NCI-H345 treated with DMSO at 0.1 percent for 48 hours (cell line): ENCODE measurements around the gene PRR4.

Experiments
- DNase-seq: peaks from one replicate; lab custom pipeline; 2025; ENCODE audit not compliant: unreplicated experiment; lab: John Stamatoyannopoulos, UW

PRR4 gene, protein sequence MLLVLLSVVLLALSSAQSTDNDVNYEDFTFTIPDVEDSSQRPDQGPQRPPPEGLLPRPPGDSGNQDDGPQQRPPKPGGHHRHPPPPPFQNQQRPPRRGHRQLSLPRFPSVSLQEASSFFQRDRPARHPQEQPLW

DNA sequence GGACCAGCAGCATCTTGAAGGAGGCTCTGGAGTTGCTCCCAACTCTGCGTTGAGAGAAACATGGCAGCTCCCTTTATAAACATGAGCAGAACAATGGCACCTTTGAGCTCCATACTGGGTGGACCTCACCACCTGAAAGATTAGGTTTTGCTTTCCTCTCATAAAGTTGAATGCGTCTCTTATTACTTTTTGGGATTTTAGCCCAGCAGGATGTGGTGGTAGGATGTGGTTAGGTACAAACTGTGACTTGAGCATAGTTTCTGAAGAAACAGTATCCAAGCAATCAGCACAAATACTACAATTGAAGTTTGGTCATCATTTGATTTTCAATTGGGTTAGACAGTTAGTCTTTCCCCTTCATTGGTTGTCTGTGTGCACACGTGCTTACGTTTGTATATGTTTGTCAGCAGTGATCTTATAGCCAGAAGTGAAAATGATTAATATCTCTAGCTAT, at the start of gene PRR4:
Gene PRR4, minus strand, starts transcription at position 51 of the 454 bp plus-strand sequence. Its CDS starts 38 bp downstream, at position 13.
- DNase-seq, result no peak

DNA sequence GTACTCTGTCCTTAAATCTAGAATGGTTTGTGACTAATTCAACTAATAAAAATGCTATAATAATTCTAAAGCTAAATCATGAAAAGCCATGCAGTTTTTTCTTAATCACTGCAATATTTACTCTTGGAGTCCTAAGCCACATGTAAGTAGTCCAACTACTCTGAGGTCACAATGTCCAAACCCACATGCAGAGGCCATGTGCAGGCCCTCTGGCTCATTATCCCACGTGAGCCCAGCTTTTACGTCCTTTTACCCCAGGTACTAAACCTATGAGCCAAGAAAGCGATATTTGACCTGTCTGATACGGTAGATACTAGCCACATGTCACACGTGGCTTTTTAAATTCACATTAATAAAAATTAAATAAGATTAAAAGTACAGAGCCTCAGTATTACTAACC, 47.6 kb upstream of the PRR4 start:
- no peak for DNase-seq

DNA sequence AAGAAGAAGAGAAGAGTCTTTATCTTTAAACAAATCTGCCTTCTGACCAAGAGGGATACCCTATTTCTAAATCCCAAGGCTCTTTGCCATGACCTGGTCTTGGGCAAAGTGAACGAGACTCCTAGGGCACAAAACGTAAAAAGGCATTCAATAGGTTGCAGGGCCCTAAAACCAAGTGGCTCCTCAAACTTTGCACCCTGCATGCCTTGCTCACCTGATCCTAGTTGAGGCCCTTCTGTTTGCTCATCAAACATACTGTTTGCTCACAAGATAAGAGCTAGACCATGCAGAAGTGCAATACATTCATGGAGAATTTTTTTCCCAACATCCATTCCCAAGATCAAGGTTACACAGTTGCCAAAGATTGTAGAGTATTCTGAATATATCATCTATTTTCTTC, 42.7 kb upstream of the PRR4 start:
- DNase-seq, result no peak

DNA sequence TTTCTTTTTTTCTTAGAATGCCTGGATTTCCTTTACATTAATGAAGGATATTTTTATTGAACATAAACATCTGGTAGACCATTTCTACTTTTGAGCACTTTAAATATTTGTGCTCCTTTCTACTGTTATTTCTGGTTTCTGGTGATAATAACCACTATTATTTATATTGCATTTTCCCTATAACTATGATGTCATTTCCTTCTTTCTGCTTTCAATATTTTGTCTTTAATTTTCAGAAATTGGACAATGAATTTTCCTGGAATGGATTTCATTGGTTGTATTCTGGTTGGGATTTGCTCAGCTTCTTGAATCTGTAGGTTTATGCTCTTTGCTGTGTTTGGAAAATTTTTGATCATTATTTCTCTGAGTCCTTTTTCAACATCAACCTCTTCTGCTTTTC, 40.0 kb upstream of the PRR4 start:
- DNase-seq, result no peak

DNA sequence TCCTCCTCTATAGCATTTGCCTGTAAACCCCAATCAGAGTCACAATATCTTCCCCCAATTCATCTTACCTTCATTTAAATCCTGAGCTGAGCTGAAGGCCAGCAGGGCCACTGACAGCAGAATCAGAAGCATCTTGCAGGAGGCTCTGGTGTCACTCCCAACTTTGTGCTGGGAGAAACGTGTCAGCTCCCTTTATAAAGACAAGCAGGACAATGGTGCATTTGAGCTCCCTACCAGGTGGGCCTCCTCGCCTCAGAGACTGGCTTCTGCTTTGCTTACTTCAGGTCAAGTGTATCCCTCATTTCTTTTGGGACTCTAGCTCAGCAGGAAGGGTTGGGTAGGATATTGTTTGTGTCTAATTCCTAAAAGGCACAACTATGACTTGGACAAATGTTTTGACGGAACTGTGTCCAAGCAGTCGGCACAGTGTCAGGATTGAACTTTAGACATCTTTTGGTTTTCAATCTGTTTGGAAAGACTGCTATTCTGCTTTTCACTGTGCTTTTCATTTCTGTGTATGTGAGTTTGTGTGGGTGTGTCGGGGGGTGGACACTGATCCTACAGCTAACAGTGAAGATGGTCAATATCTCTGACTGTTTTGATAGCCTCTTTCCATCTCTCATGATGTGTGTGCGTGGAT, 34.9 kb upstream of the PRR4 start, which contains the start of gene PRH1:
Gene PRH1, minus strand, starts transcription at position 170 of the 640 bp plus-strand sequence. Its CDS starts 38 bp downstream, at position 132.
- no peak for DNase-seq

DNA sequence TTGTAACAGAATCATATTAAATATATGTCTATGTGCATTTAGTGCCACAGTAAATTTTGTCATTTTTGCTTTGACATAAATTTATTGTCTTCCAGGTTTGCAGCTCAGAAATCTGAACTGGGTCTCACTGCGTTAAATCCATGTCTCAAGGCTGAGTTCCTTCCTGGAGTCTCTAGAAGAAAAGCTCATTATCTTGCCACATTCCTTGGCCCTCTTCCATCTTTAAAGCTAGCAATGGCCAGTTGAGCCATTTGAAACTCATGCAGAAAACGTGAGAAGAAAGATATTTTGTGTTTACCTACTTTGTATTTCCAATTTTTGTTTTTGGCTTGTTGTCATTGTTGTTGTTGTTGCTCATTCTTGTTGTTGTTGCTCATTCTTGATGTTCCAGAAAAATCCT, 24.1 kb upstream of the PRR4 start:
- DNase-seq, result no peak

DNA sequence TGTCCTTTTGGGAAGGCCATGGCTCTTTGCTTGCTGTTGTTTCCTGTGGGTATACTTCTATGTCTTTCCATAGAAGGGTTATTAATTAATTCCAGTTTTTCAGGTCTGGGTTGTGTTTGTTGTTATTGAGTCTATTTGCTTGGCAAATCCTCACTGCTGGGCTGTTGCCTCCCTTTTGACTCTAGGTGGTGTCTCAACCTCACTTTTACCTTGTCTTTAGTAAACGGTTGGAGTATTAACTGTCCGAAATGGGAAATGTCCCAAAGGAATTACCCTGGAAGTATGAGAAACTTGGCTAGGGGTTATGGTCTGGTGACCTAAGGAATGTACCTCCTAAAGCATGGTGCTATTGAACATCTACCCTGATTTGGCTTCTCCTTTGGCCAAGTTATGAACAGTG, 18.1 kb upstream of the PRR4 start:
- DNase-seq, result no peak

DNA sequence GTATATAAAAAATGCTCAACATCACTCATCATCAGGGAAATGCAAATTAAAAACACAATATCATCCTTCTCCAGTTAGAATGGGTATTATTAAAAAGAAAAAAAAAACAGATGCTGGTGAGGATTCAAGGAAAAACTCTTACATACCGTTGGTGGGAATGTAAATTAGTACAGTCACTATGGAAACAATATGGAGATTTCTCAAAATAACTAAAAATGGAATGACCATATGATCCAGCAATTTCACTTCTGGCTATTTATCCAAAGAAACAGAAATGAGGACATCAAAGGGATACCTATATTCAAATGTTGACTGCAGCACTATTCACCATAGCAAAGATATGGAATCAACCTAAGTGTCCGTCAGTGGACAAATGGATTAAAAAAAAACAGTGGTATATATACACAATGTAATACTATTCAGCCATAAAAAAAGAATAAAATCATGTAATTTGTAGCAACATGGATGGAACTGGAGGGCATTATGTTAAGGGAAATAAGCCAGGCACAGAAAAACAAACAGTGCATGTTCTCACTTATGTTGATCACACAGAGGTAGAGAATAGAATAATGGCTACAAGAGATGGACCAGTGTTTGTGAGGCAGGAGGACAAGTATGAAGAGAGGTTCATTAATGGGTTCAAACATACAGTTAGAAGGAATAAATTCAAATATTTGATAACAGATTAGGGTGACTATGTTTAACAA, 14.4 kb upstream of the PRR4 start:
- no peak for DNase-seq

DNA sequence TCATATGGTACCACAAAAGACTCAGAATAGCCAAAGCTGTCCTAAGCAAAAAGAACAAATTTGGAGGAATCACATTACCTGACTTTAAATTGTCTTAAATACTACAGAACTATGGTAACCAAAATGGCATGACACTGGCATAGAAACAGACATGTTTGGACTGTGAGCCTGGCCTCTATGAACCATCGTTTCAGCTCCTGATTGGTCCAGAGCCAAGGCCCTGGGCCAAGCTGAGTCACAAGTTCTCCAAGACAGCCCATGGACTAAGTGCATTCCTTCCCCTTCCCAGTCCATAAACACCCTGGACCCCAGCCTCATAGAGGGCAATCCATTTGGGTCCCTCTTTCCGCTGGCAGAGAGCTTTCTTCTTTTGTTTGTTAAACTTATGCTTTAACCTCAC, 12.1 kb upstream of the PRR4 start:
- no peak for DNase-seq

DNA sequence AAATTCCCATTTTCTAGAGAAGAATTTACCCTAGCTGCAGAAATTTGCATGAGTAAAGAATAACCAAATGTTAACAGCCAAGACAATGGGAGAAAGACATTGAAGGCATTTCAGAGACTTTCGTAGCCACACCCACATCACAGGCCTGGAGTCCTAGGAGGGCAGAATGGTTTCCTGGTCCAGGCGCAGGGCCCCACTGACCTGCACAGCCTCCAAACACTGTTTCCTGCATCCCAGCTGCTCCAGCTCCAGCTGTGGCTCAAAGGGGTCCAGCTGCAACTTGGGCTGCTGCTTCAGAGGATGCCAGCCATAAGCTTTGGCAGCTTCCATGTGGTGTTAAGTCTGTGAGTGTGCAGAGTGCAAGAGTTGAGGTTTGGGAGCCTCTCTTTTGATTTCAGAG, 6.5 kb upstream of the PRR4 start:
- DNase-seq, result no peak

DNA sequence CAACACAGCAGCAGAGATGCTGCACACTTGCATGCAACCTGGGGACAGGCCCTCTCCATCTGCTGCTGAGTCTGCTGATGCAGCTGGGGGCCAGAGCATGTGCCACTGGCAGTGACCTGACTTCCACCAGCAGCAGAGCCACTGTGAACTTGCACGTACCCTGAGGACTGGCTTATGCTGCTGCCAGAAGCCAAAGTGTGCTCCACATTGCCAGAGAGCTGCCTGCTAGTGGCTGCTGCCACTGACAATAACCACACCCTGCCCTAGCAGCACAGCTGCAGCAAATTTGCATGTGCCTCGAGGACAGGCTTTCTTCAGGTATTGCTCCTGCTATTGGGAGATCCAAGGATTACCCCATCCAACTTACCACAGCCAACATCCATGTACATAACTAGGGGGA, 4.5 kb upstream of the PRR4 start:
- DNase-seq, result no peak

DNA sequence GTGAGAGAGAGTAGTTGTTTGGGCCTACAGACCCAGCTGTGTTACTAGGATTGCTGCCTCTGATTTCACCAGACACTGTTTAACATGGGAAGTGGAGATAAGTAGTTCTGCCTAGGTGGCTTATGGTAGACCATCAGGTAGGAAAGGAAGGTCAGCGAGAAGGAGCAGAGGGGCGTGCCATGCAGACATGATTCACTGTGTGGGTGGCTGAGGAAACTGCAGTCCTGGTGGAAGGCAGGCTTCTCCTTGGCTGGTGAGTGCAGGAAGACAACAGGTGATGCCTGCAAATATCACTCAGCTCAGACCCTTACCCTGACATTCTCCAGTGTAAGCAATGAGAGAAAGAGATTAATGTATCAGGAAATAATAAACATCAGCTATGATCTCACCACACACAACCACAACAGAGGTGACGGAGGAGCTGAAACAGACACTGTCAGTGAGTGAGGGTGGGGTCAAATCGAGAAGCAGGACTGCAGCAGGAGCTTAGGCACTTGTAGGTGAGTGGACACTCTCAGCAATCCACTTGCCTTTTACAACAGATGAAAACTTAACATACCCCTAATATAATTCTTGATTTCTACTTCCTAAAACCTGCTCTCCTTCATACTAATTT, 2.1 kb upstream of the PRR4 start:
- no peak for DNase-seq

DNA sequence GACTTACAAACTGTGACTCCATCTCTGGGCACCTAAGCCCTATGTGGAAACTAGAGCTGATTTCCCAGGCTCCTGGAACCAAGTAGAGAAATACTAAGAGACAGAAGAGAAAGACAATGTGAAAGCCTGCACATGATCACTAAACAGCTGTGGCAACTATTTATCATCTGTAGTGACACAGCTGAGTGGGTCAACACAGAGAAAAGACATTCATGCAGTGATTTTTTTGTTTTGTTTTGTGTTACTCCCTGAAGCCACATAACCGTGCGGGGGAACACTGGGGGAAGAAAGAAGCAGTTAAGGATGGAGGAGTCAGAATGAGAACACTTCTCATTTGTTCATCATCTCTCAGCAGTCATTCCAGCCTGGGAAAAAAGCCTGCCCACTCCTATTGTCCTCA, 1.5 kb downstream of the PRR4 start:
- DNase-seq, result no peak

DNA sequence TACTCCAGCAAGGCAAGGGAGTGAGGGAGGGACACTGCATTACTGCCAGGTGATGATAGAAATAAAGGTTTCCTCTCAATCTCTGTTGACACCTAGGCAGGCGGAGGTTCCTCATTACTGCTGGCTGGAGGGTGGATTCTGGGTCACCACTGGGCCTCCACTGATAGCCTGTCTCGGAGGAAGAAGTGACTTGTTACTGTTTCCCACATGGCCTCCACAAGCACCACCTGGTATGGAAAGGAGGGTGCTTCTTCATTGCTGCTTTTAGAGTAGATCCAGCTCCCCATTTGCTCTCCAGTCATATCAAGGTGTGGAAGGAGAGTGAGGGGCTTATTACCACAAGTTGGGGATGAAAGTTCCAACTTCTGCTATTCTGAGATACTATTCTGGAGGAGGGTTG, 6.4 kb downstream of the PRR4 start:
- no peak for DNase-seq

DNA sequence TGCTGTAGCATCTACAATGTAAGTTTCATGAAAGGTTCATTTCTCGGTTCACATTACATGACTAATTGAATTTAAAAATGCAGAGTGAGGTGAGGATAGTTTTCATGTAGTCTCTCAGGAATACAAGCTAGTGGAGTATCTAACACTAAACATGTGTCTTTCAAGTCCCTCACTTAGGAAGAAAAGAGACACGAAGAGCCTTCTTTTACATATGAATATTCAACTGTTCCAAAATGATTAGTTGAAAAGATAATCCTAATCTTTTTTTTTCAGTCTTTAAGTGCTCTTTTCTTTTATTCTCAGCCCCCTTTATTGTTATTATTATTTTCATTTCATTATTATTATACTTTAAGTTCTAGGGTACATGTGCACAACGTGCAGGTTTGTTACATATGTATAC, 10.8 kb downstream of the PRR4 start:
- DNase-seq, result no peak

DNA sequence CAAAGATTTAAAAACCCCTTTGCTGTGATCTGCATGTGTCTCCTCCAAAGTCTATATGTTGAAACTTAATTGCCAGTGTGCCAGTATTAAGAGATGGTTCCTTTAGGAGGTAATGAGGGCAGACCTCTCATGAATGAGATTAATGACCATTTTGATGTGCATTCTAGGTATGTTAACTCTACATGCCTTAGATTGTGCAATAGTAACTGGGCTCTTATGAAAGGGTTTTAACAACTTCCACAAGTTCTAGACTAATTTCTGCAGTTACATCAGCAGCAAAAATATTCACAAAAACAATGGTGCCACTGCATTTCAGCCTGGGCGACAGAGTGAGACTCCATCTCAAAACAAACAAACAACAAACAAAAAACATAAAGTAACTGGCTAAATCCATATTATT, 19.3 kb downstream of the PRR4 start:
- DNase-seq, result no peak

DNA sequence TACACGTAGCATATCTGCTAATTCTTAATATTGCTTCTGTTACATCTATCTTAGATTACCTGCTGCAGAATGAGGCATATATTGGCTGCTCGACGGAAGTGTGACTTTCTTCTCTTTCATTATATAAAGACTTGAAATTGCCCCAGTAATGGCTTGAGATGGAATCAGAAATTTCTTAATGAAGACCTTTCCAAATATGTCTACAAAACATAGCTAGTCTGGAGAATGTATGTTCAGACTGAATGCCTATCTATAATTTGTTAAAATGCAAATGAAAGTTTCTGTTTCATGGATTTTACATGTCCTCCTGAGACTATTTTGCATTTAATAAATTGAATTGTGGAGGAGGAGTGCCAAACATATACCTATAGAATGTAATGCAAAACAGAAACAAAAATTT, 23.0 kb downstream of the PRR4 start, which contains the start of gene TAS2R10:
Gene TAS2R10, minus strand, starts transcription at position 101 of the 400 bp plus-strand sequence. Its CDS starts 89 bp downstream, at position 12.
- no peak for DNase-seq

DNA sequence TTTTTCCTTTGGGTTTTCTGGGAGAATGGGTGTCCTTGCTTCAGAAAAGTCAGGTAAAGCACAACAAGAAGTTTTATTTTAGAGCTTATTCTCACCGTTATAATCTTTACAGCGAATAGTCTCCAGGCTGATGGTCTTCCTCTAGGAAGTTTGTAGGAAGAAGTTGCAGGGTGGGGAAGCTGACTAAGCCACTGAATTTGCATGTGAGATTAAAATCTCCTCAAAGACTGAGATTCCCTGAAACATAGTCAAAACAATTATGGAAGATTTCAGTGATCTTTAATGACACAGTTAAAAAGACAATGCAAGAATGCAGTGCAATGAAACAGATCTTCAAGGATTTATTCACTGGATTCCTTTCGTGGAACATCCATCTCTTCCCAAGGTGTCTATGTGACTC, 24.3 kb downstream of the PRR4 start:
- no peak for DNase-seq

DNA sequence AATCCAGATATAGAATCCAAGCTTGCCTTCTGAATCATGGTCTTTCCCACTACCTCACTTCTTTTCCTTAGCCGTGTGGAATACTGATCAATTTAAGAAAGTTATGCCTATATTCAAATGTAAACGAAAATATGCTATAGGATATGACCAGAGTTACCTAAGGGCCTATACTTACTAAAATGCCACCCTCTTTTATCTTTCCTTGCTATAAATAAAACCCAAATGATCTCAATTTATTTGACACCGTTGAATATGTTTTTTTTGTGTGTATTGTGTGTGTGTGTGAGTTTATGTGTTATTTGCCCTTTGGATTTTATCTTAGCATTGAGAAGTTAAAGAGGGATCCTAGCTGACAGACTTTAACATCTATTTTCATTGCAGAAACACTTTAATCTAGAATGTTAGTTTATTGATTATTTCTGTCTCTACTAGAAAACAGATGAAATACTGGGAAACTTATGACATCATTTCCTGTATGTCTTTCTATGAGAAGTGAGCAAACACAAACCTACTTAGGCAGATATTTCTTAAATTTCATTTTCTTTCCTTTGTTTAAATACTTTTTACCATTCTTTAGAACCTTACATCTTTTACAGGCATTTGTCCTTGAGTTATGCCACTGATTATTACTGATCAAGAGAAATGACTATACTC, 37.3 kb downstream of the PRR4 start:
- no peak for DNase-seq

DNA sequence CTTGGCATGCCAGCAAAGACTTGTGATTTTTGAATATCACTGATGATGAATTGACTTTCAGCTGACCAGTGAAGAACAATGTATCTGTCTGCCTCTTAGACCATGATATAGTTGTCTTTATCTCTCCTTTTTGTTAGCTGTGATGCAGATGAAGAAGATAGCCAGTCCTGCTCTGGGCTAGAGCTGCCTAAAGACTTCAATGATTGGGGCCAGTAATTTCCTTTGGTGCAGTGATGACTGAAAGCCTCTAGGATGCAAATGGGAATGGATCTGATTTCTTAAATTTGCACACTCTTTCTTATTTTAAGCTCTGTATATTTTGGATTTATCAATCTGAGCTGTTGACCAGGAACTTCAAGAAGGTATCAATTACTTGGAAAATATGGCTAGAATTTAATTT, 39.2 kb downstream of the PRR4 start, which contains the start of gene TAS2R9:
Gene TAS2R9, minus strand, starts transcription at position 101 of the 400 bp plus-strand sequence. Its CDS starts 93 bp downstream, at position 8.
- DNase-seq, result no peak

DNA sequence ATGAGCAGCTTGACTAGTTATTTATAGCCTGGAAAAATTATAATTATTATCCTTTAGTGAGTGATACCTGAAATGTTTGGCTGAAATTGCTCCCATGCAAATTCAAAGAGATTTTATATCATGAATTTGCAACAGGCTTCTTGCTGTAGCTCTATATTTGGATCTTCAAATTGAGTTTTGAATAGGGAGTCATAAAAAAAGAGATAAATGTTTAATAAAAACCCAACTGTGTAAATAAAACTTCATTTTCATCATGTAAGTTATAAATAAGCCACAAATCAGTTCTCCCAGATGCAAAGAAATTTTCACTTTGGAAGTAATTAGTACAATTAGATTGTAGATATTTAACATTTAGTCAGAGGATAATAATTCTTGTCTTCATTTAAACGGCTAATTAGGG, 42.1 kb downstream of the PRR4 start, which contains the start of gene TAS2R8:
Gene TAS2R8, minus strand, starts transcription at position 101 of the 400 bp plus-strand sequence. CDS start 306 bp downstream, outside the sequence.
- no peak for DNase-seq
